OCI-LY7 (cell line): ENCODE results near the gene TRAF2.
"Not testable (repeated sequence)": the region's sequence is repeated elsewhere in the genome, so short reads cannot be mapped to it uniquely, and the experiment has no call there.

ENCODE experiments used
- CTCF ChIP-seq: fragments of 200-600 bp; sonication (generic); conservative IDR thresholded peaks from 2 replicates; pipeline ENCODE4 v1.5.1; 2014; ENCODE audit warnings: mild to moderate bottlenecking, antibody characterized with exemption, low read length, moderate library complexity, mixed read lengths
- EZH2phosphoT487 ChIP-seq: fragments of 200-600 bp; sonication (generic); IDR thresholded peaks from 2 replicates; pipeline ENCODE4 v1.6.1; 2018; ENCODE audit warnings: low read depth, borderline replicate concordance, mild to moderate bottlenecking, mixed run types, antibody characterized with exemption, low read length, moderate library complexity, mixed read lengths

- TF ChIP-seq CTCF, EZH2phosphoT487: not testable (repeated sequence)
Measured at GRCh38 chr9:136883670-136884069, 2.6 kb upstream of the TRAF2 start.
